AML-193 (cell line): ENCODE data around the gene CUL7.
"Not testable (repeated sequence)": the region's sequence is repeated elsewhere in the genome, so short reads cannot be mapped to it uniquely, and the experiment has no call there.

ENCODE experiments used
- DNase-seq, 2 experiments: peaks; one replicate each; lab custom pipeline; 2025; lab: John Stamatoyannopoulos, UW

Gene CUL7

DNA sequence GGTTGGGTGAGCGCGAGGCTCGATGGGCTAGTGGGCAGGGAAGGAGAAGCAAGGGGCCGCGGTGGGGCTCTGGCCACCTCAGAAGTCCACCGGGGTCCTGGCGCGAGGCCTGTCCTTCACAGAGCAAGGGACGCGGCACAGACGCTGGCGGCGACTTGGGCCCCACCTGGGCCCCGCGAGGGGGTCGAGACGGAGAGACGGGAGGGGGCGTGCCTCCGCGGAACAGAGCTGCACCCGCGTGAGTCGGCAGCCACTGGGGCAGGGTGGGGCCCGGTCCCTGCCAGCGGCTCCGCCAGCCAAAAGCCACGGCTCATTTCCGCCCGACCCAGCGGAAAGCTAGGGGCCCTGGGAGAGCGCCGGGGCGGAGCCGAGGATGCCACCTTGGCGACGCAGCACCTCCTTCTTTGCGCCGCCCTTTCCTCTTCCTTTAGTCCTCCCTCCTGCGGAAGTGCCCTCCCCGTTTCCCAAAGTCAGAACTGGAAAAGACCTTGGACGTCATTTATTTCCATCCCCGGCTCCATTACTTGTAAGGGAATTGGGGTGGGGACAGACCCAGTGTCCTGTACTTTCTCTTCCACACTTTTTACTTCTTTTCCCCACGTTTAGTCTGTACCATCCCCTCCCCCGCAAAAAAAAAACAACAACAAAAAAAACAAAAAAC, at the start of gene CUL7:
Gene CUL7 (minus strand): TSS at position 307 of the 661 bp plus-strand sequence. CDS start 1,063 bp downstream, outside the sequence.
- DNase-seq, result peak; percentile 90 to 95

DNA sequence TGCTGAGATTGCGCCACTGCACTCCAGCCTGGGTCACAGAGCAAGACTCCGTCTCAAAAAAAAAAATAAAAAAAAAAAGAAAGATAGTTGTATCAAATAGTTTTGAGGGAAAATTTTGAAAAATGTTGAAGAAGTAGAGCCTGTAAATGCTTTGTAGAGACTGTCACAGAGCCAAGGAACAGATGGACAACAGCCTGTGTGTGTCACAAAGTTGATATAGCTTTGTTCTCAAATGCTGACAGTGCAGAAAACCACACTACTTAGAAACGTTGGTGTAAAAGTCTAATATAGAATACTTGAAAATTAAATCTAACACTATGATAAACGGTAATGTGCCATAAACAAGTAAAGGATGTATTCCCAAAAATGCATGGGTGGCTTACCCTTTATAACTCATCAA, 47.8 kb upstream of the CUL7 start:
- no peak for DNase-seq

DNA sequence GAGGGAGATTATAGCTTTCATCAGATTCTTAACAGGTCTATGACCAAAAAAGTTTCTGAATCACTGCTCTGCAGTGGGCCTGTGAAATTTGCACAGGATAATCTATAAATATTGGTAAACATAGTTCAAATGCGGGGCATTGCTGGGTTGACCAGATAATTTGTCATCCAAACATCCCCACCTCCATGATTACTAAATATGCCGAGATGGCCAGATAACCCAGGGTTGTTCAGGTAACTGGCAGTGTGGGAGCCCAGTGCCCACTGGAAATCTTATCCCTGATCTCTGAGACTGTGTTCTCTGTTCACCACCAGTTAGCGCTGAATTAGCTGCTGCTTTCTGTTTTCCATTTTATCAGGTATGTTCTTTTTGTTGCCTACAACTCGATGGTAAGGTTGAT, 43.9 kb upstream of the CUL7 start:
- no peak for DNase-seq

DNA sequence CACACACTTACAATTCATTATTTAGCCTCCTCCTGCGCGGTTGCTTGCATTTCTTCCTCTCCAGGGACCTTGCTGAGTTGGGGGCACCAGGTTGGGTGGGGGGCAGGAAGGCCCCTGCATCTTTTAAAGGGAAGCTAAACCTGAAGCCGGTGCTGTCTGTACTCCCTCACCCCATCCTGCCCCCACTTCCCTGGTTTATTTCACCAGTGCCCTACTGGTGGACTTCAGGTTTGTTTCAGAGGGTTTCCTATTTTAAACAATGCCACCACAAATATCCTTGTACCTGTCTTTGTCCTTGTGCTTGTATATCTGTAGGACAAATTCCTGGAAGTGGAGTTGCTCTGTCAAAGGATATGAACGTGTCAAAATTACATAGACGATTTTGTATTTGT, 43.4 kb upstream of the CUL7 start:
- no peak for DNase-seq

DNA sequence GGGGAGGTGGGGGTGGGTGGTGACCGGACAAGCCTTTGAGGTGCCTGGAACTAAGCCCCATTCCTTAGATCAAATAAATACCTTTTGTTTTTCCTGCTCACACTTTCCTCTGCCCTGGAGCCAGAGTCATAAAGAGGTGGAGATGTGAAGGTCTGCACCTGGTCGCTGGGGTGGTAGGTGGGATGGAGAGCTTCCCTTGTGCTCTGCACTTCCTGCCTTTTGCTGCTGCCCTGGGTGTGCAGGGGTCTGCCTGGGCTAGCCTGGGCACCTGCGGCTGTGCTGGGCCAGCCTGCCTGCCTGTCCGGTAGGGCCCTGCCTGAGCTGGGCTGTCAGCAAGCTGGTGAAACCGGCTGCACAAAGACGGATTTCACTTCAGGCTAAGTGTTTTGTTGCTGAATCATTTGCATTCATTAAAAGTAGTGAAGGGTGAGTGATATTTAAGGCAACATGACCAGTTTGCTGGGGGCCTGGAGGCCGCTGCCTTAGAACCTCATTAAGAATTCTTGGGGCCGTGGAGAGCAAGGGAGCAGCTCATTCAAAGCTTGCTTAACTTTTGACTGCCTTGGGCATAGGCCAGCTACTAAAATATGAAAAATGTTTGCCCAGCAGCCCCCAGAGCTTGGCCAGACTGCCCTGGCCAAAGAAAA, 42.9 kb upstream of the CUL7 start:
- no peak for DNase-seq

DNA sequence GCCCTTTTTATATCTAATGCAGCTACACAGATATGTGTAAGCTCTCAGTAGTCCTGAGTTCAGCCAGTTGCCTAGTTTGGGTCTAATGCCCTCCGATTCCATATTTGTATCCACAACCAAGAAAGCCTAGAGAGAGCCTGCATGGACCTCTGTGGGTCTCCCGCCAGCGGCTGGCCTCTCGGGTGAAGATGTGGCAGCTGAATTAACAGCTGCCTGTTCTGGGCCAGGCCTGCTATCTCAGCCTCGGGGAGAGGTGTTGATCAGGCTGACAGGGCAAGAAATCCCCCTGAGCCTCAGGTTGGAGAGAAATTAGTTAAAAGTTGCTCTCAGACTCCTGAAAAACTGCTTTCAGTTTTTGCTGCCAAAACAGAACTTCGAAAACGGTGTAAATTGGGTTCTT, 42.3 kb upstream of the CUL7 start:
- DNase-seq, result no peak

DNA sequence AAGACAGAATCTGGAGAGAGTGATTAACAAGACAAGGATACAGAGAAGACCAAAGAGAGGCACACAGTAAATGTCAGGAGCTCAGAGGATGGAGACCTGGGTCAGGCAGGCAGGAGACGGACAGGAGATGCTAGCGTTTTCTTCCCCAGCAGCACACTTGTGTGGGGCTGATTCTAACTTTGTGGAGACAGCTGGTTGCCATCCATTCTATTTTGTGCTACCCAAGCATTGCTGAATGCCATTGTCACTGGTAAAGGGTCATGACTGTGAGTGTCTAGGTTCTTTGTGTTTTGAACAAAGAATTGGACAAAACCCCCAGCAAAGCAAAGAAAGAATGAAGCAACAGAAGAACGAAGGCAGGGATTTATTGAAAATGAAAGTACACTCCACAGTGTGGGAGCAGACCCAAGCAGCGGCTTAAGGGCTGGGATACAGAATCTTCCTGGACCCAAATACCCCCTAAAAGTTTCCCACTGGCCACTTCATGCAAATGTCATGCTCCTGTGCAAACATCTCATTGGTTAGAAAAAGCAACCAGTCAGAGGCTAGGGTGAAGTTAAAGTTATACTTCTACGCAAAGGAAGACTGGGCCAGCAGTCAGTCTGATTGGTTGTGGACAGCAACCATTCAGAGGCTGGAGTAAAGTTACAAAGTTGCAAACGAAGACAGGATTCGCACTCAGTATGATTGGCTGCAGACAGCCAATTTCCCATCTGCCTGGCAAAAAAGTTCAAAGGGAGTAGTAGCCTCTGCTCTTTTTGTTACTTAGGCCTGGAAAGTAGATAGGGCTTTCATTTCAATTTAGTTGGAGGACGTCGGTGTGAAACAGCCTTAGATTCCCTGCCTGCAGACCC, 40.0 kb upstream of the CUL7 start:
- no peak for DNase-seq

DNA sequence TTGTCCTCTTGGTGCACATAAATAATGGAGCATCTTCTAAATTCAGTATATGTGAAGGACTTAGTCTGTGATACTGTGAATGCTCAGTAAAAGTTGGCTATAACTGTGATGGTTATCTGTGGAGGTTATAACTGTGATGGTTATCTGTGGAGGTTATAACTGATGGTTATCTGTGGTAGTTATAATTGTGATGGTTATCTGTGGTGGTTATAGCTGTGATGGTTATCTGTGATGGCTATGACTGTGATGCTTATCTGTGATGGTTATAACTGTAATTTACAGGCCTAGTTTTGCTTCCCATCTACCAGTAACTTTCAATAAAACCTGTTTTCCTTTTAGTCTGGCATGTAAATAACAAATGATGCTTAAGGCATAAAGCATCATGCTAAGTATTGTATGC, 39.0 kb upstream of the CUL7 start:
- no peak for DNase-seq

DNA sequence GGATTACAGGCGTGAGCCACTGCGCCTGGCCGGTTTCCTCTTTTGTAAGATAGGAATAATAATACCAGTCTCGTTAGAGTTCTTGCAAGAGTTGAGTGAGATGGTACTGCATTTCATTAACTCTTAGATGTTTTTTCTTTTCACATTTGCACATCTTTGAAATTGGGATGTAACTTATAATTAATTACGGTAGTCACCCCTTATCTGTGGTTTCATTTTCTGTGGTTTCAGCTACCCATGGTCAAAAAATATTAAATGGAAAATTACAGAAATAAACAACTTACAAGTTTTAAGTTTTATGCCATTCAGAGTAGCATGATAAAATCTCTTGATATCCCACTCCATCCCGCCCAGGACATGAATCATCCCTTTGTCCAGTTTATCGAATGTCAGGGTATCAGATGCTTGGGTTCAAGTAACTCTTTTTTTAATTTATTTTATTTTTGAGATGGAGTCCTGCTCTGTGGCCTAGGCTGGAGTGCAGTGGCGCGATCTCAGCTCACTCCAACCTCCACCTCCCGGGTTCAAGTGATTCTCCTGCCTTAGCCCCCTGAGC, 37.9 kb upstream of the CUL7 start:
- no peak for DNase-seq

DNA sequence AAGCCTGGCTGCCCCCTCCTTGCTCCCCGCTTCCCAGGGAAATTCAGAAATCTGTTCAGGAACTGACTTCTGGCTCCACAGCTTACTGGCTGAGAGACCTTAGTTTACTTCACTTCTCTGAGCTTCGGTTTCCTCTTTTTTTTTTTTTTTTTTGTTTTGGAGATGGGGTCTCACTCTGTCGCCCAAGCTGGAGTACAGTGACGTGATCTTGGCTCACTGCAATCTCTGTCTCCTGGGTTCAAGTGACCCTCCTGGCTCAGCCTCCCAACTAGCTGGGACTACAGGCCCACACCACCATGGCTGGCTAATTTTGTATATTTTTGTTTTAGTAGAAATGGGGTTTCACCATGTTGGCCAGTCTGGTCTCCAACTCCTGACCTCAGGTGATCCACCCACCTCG, 37.4 kb upstream of the CUL7 start:
- DNase-seq, result no peak

DNA sequence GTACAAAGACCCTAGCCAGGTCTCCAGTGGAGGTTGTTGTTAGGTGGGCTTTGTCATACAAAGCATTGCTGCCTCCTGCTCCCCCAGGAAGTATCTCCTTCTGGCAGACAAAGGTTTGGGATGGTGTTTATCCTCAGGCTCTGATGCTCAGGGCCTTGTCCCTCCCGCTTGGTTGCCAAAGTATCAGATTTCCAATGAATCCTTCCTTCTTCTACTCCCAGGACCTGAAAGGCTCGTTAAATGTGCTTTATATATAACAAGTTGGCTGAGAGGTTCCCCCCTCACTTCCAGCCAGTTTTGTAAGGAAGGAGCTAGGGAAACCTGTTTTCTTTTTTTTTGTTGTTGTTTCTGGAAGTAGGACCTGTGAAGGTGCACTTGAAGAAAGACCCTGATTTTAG, 36.9 kb upstream of the CUL7 start:
- no peak for DNase-seq

DNA sequence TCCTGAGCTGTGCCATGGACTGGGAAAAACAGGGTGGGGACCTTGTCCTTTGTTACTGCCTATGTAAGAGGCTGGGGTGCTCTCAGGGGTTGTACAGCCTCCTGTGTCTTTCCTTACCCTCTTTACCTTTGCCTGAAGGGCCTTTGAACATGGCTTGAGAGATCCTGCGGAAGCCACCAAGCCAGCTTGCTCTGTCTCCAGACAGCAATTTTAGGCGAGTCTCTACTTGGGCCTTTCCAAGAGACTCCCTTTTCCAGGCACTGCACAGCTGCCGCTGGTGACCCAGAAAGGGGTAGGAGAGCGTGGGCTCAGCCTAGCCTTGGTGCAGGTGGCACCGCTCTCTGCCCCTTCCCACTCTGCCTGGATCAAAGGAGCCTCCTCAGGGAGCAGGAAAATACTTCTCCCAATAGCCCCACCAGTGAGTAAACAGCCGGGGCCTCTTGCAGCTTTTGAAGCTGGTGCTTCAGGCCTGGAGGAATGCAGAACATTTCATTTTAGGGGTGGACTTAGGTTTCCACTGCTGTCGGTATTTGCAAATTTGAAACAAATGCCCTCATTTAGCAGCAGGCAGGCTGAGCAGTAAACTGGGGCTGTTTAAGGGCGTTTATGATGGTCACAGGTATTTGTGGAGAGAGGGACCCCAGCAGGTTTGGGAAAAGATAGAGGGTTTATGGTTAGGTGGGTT, 36.4 kb upstream of the CUL7 start:
- DNase-seq, result no peak

DNA sequence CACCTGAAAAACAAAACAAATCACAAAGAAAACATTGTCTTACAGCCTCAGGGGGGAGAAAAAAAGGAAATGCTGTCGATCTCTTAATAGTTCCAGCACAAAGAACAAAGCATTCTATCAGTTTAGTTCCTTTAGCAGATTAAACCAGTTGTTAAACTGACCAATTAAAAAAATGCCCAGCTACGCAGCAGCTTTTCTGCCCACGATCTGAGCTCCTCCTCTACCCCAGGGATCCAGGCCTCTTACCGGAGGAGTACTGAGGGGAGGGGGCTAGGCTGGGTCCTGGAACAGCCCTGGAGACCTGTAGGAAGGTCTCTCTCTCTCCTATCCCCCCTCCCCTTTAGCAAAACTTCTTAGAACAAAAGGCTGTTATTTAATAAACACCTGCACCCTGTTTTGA, 35.8 kb upstream of the CUL7 start:
- no peak for DNase-seq

DNA sequence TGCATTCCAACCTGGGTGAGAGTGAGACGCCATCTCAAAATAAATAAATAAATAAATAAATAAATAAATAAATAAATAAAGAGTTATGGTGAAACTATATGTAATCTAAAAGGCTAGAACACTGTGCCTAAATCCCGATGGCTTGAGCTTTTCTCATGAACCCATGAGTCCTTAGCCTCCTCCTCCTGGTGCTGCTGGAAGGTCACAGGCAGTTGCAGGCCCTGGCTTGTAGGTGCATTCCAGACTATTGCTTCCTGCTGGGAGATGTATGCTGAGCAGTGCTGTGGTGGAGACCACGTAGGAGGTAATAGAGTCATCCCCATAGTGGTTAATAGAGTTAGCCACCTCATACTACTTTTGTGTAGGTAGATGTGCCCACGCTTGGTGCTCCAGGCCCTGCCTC, 35.0 kb upstream of the CUL7 start:
- DNase-seq, result no peak

DNA sequence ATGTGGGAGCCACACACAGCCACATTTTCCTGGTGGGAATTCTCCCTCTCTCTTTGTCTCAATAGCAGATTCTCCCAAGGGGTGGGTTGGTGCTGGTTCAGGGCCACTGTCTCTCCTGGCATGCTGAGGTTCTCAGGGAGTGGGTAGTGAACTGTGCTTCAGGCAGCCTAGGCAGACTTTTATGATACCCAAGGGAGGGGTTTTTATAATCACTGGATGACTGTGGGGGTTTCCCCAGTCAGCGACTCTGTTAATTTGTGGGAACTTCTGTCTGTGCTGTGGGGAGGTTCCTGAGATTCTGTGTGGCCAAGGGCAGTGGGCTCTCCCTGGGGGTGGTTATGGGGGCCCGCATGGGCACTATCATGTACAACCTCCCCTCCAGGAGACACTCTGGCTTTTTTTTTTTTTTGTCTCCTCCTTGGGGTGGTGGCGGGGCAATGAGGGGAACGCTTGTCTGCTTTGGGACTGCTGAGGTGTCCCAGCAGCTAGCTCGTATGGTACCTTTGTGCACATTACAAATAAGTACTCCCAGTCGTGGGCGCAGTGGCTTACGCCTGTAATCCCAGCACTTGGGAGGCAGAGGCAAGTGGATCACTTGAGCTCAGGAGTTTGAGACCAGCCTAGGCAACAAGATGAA, 32.5 kb upstream of the CUL7 start:
- DNase-seq, result no peak

DNA sequence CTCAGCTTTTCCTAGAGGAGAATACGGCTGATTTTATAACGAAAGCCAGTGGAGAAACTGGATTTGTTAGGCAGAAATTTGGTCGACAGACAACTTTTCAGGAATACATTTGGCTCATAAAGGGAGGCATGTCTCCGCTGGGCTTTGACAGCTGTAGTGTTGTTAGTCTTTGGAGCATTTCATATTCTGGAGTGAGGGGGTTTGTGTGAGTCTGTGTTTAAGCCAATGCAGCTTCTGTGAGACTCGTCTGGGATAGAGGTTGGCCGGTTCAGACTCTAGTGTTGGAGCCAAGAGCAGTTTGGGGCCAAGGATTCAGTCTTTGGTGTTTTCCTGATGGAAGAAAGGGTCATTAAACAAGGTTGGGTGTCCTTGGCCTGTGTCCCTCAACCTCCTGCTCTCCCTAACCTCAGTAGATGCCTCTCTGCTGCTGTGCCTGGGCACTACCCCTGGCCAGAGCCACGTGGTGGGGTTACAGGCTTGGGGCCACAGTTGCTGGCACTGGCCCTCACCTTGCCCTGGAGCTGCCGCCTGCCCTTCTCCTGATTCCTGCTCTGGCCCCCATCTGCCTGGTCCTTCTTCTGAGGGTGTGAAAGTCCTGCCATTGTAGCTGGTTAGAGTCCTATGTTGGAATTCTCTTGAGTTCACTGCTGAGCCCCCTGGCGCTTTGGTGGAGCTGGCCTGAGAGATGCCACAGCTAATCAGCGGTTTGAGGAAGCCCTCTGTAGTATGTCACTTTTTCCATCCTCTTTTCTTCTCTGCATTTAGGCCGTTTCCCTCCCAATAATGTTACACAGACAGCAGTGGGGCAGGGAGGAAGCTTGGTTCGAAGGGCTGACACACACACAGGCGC, 29.4 kb upstream of the CUL7 start:
- DNase-seq, result no peak

DNA sequence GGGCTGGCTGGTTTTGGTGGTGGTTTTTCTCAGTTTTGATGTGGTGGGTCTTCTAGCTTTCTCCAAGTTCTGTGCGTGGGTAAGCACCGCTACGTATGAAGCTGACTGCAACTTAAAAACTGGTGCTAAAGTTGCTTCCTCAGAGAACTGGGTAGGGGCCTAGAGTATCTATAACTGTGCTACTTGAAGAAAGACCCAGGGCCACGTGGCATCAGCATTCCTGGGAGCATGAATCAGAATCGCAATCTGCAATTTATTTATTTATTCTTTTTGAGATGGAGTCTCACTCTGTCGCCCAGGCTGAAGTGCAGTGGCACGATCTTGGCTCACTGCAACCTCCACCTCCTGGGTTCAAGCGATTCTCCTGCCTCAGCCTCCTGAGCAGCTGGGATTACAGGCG, 28.3 kb upstream of the CUL7 start:
- not testable (repeated sequence) for DNase-seq

DNA sequence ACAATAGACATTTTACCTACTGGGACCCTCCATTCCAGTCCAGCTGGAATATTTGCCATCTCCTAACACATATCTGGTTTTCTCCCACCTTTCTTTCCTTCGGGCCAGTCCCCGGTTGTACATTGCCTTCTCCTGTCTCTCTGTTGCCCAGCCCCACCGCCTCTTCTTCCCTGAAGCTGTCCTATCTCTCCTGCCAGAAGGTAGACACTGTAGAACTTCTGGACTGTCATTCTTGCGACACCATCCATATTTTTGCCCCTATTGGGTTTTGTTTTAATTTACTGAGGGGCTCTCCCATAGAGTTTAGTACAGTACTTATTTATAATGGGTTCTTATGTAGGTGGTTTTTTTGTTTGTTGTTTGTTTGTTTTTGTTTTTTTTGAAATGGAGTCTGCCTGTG, 27.4 kb upstream of the CUL7 start:
- DNase-seq, result no peak

DNA sequence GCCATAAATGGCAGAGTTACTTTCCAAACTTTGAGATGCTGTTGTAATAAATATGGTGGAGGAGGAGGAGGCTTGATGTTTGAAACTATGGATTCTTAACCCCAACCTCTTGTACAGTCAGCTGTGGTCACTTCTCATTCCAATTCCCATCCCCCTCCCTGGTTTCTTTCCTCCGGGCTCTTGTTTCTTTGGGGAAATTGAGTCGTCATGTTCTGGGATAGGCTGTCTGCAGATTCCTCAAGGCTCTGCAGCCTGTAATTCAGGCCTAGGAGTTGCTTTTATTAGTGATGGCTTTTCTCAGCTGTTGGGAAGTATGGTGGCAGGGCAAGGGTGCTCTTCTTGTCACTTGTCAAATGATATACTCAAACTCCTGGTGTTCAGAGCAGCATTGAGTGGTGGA, 25.0 kb upstream of the CUL7 start:
- no peak for DNase-seq

DNA sequence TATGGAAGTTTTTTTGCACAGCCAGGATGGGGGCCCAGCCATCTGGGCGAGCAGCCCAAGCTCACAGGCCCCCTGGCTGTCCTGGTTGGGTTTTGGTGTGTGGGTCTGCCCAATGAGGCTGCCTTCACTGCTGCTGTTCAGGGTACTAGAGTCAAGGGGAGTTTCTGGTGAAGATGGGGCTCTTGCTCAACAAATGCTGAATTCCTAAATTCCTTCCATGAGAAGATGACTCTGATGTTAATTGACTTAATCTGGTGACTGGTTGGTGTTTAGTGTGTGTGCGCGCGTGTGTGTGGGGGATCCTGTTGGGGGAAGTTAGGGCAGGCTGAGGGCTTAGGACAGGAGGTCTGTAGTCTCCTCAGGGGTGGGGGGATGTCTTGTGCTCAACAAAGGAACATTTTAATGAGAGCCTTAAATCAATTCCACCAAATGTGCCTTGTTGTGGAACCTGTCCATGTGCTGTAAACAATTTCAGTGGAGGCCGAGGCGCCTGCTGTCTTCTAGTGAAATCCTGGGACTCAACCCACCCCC, 24.4 kb upstream of the CUL7 start:
- DNase-seq, result no peak
